Thyroid gland (tissue), 4 donors: ENCODE results near the gene PTPRU.

Experiments
- POLR2A ChIP-seq, 2 donors: fragments of 450-650 bp; IDR thresholded peaks; one replicate each; pipeline ENCODE4 v1.6.1; 2017; ENCODE audit warnings: antibody characterized with exemption in 2 of 2, mild to moderate bottlenecking in 2 of 2, moderate library complexity in 1 of 2
- TF ChIP-seq, protein P1 (sequence below), 6 experiments: fragments of 200-600 bp in 3 of 6; fragments of 450-650 bp in 3 of 6; sonication (generic) in 3 of 6; IDR thresholded peaks; one replicate each; pipeline ENCODE4 v1.5.1; 2016 to 2019; ENCODE audit warnings: antibody characterized with exemption in 6 of 6, mild to moderate bottlenecking in 2 of 6, inconsistent platforms in 1 of 6, moderate library complexity in 1 of 6

DNA sequence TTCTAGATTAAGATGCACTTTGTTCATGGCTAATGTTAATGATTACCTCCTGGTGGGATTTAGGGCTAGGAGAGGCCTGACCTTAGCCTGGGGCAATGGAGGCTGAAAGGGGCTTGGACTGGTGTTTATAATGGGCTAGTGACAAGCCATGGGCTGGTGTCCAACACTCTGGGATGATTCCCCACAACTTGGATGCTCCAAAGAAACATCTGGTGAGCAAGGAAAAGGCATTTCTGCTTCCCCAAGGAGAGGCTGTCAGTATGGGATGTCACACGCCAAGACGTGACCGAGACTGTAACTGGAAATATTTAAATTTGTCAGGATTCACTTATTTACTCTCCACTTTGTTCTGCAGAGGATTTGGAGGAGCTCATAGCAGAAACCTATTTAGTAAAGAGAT is 45.2 kb downstream of the PTPRU start:
- no peak for TF ChIP-seq POLR2A (IDR thresholded peaks at IDR 0.05)
- TF ChIP-seq, protein P1, sequence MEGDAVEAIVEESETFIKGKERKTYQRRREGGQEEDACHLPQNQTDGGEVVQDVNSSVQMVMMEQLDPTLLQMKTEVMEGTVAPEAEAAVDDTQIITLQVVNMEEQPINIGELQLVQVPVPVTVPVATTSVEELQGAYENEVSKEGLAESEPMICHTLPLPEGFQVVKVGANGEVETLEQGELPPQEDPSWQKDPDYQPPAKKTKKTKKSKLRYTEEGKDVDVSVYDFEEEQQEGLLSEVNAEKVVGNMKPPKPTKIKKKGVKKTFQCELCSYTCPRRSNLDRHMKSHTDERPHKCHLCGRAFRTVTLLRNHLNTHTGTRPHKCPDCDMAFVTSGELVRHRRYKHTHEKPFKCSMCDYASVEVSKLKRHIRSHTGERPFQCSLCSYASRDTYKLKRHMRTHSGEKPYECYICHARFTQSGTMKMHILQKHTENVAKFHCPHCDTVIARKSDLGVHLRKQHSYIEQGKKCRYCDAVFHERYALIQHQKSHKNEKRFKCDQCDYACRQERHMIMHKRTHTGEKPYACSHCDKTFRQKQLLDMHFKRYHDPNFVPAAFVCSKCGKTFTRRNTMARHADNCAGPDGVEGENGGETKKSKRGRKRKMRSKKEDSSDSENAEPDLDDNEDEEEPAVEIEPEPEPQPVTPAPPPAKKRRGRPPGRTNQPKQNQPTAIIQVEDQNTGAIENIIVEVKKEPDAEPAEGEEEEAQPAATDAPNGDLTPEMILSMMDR (IDR thresholded peaks at IDR 0.05): no peak
